Testis (tissue), 2 donors: ENCODE results near the gene HOXA5.

ENCODE experiments used
- POLR2A ChIP-seq: fragments of 450-650 bp; IDR thresholded peaks from one replicate; pipeline ENCODE4 v1.6.1; 2017; ENCODE audit warnings: antibody characterized with exemption, mild to moderate bottlenecking, moderate library complexity
- TF ChIP-seq, protein P1 (sequence below), 3 experiments: fragments of 450-650 bp in 2 of 3; fragments of 200-600 bp in 1 of 3; sonication (generic) in 1 of 3; IDR thresholded peaks; one replicate each; pipeline ENCODE4 v1.5.1; 2016 to 2019; ENCODE audit warnings: antibody characterized with exemption in 3 of 3, mild to moderate bottlenecking in 2 of 3, moderate library complexity in 1 of 3

DNA sequence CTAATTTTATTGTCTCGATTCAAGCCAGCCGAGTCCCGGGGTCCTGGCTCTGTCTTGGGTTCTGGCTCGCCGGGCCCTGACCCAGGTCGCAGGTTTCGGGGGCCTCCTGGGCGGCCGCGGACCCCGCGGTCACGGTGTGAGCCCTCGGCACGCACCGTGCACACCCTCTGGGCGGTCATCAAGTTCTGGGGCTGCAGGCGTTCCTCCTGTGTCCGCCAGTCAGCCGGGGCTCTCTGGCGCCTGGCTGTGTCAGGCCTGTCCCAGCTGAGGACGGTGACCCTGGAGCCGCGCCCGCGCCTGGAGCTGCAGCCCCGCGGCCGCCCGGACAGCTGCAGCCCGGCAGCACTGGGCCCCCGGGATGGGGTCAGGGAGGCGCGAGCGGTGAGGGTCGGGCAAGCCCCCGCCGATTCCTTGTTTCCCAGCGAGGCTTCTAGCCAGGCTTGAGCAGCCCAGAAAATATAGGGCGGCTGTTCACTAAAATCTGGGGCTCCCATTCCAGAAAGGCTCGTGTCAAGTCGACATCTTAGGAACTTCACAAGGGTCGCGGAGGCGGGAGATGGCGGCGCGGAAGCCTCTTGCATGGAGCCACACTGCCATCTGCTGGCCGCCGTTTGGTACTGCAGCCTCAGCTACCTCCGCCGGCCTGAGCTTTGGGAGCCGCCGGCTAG lies 17.2 kb upstream of the HOXA5 start:
- TF ChIP-seq, protein P1, sequence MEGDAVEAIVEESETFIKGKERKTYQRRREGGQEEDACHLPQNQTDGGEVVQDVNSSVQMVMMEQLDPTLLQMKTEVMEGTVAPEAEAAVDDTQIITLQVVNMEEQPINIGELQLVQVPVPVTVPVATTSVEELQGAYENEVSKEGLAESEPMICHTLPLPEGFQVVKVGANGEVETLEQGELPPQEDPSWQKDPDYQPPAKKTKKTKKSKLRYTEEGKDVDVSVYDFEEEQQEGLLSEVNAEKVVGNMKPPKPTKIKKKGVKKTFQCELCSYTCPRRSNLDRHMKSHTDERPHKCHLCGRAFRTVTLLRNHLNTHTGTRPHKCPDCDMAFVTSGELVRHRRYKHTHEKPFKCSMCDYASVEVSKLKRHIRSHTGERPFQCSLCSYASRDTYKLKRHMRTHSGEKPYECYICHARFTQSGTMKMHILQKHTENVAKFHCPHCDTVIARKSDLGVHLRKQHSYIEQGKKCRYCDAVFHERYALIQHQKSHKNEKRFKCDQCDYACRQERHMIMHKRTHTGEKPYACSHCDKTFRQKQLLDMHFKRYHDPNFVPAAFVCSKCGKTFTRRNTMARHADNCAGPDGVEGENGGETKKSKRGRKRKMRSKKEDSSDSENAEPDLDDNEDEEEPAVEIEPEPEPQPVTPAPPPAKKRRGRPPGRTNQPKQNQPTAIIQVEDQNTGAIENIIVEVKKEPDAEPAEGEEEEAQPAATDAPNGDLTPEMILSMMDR (IDR thresholded peaks at IDR 0.05): peak; percentile 98 to 100 (median 99)
- no peak for TF ChIP-seq POLR2A
